Measurements from ENCODE around the gene CPNE7.

CPNE7 gene

DNA sequence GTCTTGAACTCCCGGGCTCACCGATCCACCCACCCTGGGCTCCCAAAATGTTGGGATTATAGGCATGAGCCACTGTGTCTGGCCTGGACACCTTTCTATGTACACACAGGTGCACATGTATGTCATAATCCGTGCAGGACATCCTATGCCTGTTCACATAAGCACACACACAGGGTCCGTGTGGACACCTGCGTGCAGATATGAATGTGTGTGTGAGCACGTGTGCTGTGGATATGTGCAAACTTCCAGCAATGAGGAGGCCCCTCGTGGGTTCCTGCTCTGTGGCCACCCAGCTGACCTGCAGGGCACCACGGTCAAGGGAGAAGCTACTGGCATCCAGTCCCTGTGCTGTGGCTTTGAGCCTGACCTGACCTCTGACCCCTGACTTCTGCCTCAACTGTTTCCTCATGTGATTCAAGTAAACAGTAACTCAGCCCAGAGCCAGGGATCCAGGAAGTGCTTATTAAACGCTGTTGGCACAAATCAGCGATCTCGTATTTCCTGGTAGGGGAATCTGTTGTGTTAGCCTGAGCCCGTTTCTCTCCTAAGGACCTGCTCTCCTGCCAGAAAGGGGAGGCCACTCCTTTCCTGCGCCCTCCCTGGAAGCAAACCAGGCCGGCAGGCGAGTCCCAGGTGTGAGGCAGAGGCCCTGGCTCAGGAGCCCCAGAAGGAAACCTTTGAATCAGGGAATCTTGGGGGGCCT, 6.5 kb downstream of the CPNE7 start:
- peaks cover 3% of the 10 kb centered on the region for H3K4me1 ChIP-seq (ENCODE audit: insufficient read depth, insufficient read length)
- H3K9ac ChIP-seq (ENCODE audit: insufficient read length, low read depth), result no peak overlapping the region
- no peak for DNase-seq (ENCODE audit: low read depth, low spot score)
- H3K36me3 ChIP-seq (ENCODE audit: insufficient read depth, insufficient read length, low read length), result peaks cover 80% of the 10 kb centered on the region
- no peak for TF ChIP-seq SUZ12 (IDR thresholded peaks at IDR 0.05; ENCODE audit: extremely low read depth, insufficient read depth, insufficient read length)
- no peak for TF ChIP-seq YY1 (IDR thresholded peaks at IDR 0.05; ENCODE audit: insufficient read depth, insufficient read length)
- TF ChIP-seq ZNF274 (IDR thresholded peaks at IDR 0.05; ENCODE audit: low read depth, low read length), result no peak
- H3K4me3 ChIP-seq (ENCODE audit: insufficient read length, low read depth), result no peak overlapping the region
- H3K9me3 ChIP-seq (ENCODE audit: insufficient read depth, low read length), result peaks cover 6% of the 10 kb centered on the region; the same call in 1 of the 2 replicates
- H3K27me3 ChIP-seq (ENCODE audit: insufficient read depth, insufficient read length), result no peaks in the 10 kb centered on the region

DNA sequence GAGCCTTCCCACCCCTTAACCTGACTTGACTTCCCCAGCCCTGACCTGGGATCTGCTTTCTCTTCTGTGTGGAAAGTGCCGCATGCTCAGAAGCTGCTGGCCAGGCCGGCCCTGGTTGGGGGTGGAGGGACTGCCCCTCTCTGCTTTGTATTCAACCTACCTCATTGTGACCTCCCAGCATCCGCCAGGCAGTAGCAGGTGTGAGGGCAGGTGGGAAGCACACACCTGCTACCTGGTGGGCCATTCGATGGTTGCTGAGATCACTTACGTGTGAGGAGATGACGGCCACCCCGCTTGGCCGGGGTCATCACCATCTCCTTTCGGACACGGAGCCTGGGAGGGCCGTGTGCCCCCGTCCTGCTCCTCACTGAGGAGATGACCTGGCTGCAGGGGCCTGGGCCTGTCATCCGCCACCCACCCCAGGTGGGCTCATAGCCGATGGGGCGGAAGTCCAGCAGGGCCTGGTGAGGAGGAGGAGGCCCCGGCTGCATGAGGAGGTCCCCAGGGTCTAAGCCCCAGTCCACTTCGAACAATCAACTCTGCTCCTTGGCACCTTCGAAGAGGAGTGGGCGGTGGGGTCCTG, 7.1 kb downstream of the CPNE7 start:
- H3K4me3 ChIP-seq (ENCODE audit: insufficient read length, low read depth), result no peak overlapping the region
- H3K27me3 ChIP-seq (ENCODE audit: insufficient read depth, insufficient read length), result no peaks in the 10 kb centered on the region
- peaks cover 3% of the 10 kb centered on the region for H3K4me1 ChIP-seq (ENCODE audit: insufficient read depth, insufficient read length)
- H3K9ac ChIP-seq (ENCODE audit: insufficient read length, low read depth), result no peak overlapping the region
- TF ChIP-seq SUZ12 (IDR thresholded peaks at IDR 0.05; ENCODE audit: extremely low read depth, insufficient read depth, insufficient read length) (no peak), ZNF274 (IDR thresholded peaks at IDR 0.05; ENCODE audit: low read depth, low read length) (no peak), YY1 (IDR thresholded peaks at IDR 0.05; ENCODE audit: insufficient read depth, insufficient read length) (no peak)
- H3K36me3 ChIP-seq (ENCODE audit: insufficient read depth, insufficient read length, low read length), result peaks cover 77% of the 10 kb centered on the region
- peaks cover 11% of the 10 kb centered on the region; the same call in 1 of the 2 replicates for H3K9me3 ChIP-seq (ENCODE audit: insufficient read depth, low read length)
- no peak for DNase-seq (ENCODE audit: low read depth, low spot score)

GRCh38 chr16:89583197-89583894, 7.8 kb downstream of the CPNE7 start:
- TF ChIP-seq YY1 (IDR thresholded peaks at IDR 0.05; ENCODE audit: insufficient read depth, insufficient read length), result no peak
- Histone ChIP-seq H3K4me3 (ENCODE audit: insufficient read length, low read depth) (no peak overlapping the region), H3K9me3 (ENCODE audit: insufficient read depth, low read length) (peaks cover 17% of the 10 kb centered on the region; the same call in 1 of the 2 replicates), H3K9ac (ENCODE audit: insufficient read length, low read depth) (no peak overlapping the region), H3K4me1 (ENCODE audit: insufficient read depth, insufficient read length) (peaks cover 3% of the 10 kb centered on the region), H3K27me3 (ENCODE audit: insufficient read depth, insufficient read length) (no peaks in the 10 kb centered on the region), H3K36me3 (ENCODE audit: insufficient read depth, insufficient read length, low read length) (peaks cover 80% of the 10 kb centered on the region)
- no peak for DNase-seq (ENCODE audit: low read depth, low spot score)

DNA sequence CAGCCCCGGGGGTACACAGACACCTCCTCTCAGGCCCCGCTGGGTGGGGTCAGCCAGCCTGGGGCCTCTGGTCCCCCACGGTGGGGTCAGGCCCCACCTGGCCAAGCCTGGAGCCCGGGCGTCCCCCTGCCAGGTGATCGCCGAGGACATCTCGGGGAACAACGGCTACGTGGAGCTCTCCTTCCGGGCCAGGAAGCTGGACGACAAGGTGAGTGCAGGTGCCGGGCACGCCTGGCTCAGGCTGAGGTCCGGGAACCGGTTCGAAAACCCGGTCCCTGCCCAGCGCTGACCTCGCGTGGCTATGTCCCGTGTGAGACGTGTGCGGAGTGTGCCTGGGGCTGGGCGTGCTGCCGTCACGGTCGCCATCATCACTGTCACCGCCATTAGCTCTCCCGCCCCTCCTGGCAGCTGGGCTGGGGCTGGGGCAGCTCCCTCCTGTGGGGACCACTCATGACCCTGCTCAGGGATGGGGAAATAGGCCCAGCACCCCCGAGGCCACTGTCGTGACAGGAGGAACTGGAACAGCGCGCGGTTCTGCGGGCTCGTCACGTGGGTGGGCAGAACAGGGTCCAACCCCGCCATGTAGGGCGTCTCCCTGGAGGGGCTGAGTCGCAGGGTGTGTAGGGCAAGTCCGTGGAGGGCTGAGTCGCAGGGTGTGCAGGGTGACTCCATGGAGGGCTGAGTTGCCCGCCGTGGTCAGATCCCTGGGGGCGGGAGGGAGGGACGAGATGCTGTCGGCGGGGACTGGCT, 8.5 kb downstream of the CPNE7 start:
- peaks cover 78% of the 10 kb centered on the region for H3K36me3 ChIP-seq (ENCODE audit: insufficient read depth, insufficient read length, low read length)
- peaks cover 3% of the 10 kb centered on the region for H3K4me1 ChIP-seq (ENCODE audit: insufficient read depth, insufficient read length)

DNA sequence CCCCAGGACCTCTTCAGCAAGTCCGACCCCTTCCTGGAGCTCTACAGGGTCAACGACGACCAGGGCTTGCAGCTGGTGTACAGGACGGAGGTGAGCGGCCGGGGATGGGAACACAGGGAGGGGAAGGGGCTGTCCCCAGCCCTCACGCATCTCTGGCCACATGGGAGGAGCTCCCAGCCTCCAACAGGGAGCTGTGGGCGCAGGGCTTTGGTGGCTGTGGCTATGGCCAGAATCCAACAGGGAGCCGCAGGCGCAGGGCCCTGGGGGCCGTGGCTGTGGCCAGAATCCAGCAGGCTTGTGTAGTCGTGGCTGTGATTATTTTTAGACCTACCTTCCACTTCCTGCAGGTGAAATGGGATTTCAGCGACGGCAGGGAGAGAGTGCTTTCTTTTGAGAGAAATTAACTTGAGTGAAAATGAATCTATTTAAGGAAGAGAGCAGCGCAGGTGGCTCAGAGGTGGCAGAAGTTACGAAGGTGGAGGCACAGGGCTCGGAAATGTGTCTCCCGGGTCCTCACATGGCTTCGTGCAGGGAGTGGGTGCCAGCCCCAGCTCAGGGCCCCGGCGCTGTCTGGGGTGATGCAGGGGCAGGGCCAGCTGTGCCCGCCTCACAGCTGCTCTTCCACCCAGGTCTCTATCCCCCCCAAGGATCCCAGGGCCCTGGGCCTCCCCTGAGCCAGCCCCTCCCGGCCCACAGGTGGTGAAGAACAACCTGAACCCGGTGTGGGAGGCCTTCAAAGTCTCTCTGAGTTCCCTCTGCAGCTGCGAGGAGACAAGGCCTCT, 9.4 kb downstream of the CPNE7 start:
- Histone ChIP-seq H3K4me1 (ENCODE audit: insufficient read depth, insufficient read length) (peaks cover 3% of the 10 kb centered on the region), H3K9ac (ENCODE audit: insufficient read length, low read depth) (no peak overlapping the region), H3K27me3 (ENCODE audit: insufficient read depth, insufficient read length) (no peaks in the 10 kb centered on the region), H3K4me3 (ENCODE audit: insufficient read length, low read depth) (no peak overlapping the region), H3K9me3 (ENCODE audit: insufficient read depth, low read length) (peaks cover 33% of the 10 kb centered on the region; the same call in 1 of the 2 replicates), H3K36me3 (ENCODE audit: insufficient read depth, insufficient read length, low read length) (peaks cover 81% of the 10 kb centered on the region)
- DNase-seq (ENCODE audit: low read depth, low spot score), result no peak
- no peak for TF ChIP-seq ZNF274 (IDR thresholded peaks at IDR 0.05; ENCODE audit: low read depth, low read length)
- no peak for TF ChIP-seq YY1 (IDR thresholded peaks at IDR 0.05; ENCODE audit: insufficient read depth, insufficient read length)
- no peak for TF ChIP-seq SUZ12 (IDR thresholded peaks at IDR 0.05; ENCODE audit: extremely low read depth, insufficient read depth, insufficient read length)

More for the DNA sequence above, 8.5 kb downstream of the CPNE7 start:
- Histone ChIP-seq H3K9me3 (ENCODE audit: insufficient read depth, low read length) (peaks cover 24% of the 10 kb centered on the region; the same call in 1 of the 2 replicates), H3K4me3 (ENCODE audit: insufficient read length, low read depth) (no peak overlapping the region), H3K27me3 (ENCODE audit: insufficient read depth, insufficient read length) (no peaks in the 10 kb centered on the region), H3K9ac (ENCODE audit: insufficient read length, low read depth) (no peak overlapping the region)
- TF ChIP-seq YY1 (IDR thresholded peaks at IDR 0.05; ENCODE audit: insufficient read depth, insufficient read length) (no peak), SUZ12 (IDR thresholded peaks at IDR 0.05; ENCODE audit: extremely low read depth, insufficient read depth, insufficient read length) (no peak), ZNF274 (IDR thresholded peaks at IDR 0.05; ENCODE audit: low read depth, low read length) (no peak)
- DNase-seq (ENCODE audit: low read depth, low spot score), result no peak

DNA sequence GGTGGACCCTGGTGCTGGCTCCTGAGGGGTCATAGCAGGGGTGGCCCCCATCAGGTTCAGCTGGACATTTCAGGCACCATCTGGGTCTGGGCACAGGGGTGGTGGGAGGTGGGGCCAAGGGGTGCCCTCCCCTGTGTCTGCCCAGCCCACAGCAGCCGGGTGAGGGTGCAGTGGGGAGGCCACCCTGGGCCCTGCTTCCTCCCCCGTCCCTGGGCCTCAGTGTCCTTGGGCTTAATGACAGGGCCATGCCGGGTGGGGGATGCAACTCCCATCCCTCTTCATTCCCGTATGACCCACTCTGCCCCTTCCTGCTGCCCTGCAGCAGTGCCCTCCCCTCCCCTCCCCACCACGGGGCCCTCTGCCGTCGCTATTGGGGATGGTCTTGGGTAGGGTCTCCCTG, 10.7 kb downstream of the CPNE7 start:
- Histone ChIP-seq H3K4me3 (ENCODE audit: insufficient read length, low read depth) (no peak overlapping the region), H3K9me3 (ENCODE audit: insufficient read depth, low read length) (peaks cover 34% of the 10 kb centered on the region; the same call in 1 of the 2 replicates), H3K9ac (ENCODE audit: insufficient read length, low read depth) (no peak overlapping the region), H3K27me3 (ENCODE audit: insufficient read depth, insufficient read length) (no peaks in the 10 kb centered on the region), H3K4me1 (ENCODE audit: insufficient read depth, insufficient read length) (no peaks in the 10 kb centered on the region), H3K36me3 (ENCODE audit: insufficient read depth, insufficient read length, low read length) (peaks cover 79% of the 10 kb centered on the region)
- no peak for TF ChIP-seq SUZ12 (IDR thresholded peaks at IDR 0.05; ENCODE audit: extremely low read depth, insufficient read depth, insufficient read length)
- no peak for TF ChIP-seq YY1 (IDR thresholded peaks at IDR 0.05; ENCODE audit: insufficient read depth, insufficient read length)
- no peak for TF ChIP-seq ZNF274 (IDR thresholded peaks at IDR 0.05; ENCODE audit: low read depth, low read length)
- DNase-seq (ENCODE audit: low read depth, low spot score), result no peak
